ENCODE measurements around the gene SGMS1.

DNA sequence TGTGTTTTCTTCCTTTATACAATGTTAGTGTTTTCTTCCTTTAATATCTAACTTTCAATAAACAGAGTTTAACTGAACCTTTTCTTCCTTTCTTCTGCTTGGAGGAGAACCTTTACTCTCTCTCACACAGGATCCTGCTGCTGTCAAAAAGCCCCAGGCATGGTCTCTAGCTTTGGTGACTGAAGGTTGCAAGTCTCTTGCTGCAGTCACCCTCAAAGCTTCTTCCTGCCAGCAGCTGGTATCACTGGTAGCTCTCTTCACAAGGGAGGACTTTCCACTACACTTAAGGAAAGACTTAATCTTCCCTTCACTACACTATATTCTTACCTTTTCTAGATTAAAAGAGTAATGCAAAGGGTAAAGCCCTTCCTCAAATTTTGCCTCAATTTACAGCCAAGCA lies 153.4 kb downstream of the SGMS1 start:
- no peak for TF ChIP-seq POLR2AphosphoS5 (IDR thresholded peaks at IDR 0.05)
- TF ChIP-seq, protein P1, sequence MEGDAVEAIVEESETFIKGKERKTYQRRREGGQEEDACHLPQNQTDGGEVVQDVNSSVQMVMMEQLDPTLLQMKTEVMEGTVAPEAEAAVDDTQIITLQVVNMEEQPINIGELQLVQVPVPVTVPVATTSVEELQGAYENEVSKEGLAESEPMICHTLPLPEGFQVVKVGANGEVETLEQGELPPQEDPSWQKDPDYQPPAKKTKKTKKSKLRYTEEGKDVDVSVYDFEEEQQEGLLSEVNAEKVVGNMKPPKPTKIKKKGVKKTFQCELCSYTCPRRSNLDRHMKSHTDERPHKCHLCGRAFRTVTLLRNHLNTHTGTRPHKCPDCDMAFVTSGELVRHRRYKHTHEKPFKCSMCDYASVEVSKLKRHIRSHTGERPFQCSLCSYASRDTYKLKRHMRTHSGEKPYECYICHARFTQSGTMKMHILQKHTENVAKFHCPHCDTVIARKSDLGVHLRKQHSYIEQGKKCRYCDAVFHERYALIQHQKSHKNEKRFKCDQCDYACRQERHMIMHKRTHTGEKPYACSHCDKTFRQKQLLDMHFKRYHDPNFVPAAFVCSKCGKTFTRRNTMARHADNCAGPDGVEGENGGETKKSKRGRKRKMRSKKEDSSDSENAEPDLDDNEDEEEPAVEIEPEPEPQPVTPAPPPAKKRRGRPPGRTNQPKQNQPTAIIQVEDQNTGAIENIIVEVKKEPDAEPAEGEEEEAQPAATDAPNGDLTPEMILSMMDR (IDR thresholded peaks at IDR 0.05), result no peak
